Measurements from ENCODE around the gene DGCR2.
A peak's percentile ranks its signal among the peaks of the same experiment; 100 is the strongest.
"Not testable (repeated sequence)": the region's sequence is repeated elsewhere in the genome, so short reads cannot be mapped to it uniquely, and the experiment has no call there.

The DGCR2 gene

DNA sequence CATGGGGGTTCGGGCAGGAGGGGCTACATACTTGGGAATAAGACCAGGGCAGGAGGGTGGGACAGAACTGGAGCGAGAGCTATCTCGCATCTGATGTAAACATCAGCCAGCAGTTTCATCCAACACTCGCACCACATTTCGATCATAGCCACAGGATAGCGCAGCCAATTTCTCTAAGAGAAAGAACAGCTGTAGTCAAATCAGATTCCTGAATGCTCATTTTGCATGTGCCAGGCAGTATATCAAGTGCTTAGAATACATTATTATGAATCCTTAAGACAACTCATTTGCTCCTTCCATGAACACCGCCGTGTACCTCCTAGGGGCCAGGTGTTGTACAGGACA lies 14.5 kb downstream of the DGCR2 start:
- DNase-seq, result no peak

DNA sequence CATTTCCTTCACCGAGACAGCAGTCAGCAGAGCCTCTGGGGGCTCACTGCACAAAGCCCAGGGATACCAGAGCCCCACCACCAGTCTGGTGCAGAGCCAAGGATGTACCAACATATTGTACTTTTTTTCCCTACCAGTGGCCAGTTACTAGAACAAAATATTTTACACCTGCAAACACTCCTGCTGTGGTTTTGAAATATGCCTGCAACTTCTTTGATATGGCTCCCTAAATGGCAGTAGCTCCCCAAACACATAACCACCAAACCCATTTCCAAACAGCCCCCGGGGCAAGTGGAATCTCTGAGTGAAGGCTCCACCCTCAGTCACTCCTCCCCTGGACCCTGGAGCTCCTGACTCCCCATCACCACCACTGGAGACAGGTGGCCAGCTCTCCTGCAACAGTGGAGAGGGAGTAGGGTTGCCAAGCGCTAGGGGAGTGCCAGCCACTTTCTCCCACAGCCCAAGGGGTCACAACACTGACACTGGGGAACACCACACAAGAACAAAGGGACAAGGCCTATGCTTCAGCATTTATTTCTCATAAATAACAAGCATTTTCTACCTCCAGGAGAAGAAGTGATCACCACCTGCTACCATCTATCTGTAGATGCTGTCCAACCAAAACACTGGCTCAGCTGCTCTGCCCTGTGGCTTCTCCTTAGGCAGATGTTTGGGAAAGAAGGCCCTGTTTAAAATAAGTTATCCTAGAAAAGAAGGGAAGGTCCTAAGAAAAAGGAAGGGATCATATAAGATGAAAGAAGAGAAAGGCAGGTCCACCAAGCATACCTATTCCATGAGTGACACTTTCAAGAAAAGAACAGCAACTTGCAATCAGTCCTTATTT lies 15.1 kb downstream of the DGCR2 start:
- DNase-seq, result no peak

DNA sequence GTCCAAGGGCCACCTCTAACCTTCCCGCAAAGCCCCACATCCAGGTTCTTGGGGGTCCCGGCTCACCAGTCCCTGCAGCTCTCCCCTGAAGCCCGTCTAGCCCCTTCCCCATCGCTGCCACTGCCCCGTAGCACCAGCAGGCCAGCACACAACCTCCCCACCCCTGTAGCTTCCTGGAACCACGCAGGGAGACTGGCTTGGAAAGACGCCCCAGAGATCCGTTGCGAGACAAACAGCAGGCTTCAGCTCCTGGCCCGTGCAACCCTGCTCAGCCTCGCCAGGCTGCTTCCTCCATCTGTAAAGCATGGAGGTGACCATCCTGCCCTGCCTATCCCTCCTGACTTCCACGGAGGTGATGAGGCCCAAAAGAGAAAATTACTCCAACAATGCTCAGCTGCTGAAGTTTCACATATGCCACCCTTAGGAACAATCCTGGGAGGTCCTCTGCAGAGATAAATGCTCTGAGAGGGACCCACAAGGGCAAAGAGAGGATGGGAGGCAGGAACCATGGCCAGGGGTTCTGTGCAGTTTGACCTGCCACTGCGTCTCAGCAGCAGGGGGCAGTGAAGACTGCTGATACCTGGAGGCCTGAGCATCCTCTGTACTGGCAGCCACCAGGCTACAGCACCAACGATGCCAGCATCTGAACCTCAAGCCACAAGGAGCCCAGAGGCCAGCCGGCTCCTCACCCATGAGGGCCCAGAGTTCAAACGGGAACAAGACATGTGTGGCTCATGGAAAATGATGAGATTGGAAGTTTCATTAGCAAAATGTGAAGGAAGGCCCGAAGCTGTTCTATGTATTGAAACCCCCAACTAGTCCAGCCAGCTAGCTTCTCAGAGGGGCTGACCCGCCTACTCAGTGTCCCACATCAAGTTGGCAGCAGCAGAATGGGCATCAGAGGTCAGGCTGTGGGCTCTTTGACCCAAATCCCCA lies 16.1 kb downstream of the DGCR2 start:
- DNase-seq, result peak; percentile 47

DNA sequence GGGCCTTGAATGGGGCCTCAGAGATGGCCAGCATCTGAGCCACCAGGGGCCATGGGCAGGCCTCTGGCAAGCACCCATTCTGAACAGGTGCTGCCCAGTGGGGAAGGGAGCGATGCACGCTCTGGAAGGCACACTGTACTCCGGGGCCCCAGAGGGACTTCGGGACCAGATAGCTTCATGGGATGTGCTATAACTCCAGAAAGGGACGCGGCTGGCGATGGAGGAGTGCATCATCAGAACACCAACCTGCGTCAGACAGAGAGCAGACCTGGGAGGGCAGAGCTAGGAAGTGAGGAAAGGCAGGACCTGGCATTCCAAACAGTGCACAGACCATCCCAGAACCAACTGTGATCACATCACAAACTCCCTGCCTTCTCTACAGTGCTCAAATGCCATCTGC lies 16.8 kb downstream of the DGCR2 start:
- DNase-seq, result no peak

DNA sequence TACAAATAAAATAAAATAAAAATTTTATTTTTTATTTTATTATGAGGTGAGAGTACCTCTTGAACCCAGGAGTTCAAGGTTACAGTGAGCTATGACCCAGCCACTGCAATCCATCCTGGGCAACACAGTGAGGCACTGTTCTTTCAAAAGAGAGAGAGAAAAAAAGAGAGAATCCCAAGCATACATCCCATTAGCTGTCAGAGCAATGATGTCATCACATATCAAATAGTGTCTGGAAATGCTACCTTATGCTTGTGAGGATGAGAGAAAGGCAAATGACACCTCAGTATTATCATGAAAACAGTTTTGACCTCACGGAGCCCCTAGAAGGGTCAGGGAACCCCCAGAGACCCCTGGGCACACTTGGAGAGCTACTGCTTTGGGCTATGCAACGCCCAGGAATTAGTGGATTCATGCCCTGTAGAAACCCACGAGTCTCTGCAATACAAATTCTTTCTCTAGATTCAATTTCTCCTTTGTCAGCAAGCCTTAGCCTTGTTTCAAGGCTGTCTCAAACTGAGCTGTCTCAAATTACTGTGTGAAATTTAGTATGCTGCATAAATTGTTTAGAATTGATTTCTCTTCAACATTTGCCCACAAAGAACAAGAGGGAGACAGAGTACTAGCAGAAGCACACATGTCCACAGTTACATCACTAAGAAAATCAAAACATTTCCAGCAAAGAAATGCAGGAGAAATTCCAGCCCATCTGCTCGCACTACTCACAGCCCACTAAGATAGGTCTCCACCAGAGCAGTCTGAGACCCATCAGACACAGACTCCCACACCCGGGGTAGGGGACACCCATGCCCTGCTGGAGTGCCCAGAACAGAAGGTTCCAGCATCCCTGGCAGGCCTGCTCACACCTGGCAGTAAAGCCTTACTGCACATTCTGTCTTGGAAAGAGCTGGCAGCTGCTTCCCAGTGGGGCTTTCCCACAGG lies 18.1 kb downstream of the DGCR2 start:
- DNase-seq, result no peak

DNA sequence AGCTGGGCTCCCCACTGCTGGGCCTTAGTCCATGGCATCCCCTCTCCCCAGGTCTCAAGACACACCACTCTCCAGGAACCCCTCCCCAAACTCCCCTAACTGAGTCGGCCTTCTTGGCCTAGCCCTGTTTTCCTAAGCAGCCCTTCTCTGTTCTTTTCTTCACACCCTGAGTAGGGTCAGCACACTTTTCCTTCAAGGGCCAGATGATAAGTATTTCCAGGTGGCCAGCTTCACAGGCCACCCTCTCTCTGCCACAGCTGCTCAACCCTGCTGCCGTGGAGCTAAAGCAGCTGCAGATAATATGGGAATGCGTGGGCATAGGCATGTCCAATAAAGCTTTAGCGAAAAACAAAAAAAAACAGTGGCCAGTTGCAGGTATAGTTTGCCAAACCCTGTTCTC lies 24.1 kb downstream of the DGCR2 start:
- no peak for DNase-seq

DNA sequence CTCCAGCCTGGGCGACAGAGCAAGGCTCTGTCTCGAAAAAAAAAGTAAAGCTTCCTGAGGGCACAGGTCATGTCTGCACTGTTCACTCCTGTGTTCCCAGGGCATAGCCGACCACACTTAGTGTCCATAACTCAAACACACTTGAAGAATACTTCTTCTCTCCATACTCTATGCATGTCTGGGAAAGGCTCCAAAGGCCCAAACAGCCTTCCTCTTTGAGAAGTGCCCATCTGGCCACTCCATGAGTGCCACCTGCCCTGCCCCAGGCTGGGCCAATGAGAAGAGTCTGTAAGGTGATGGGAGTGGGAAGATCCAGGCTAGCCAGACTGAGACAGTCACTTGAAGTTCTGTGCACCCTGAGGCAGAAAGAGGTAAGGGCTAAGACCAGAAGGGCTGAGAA lies 24.7 kb downstream of the DGCR2 start:
- no peak for DNase-seq

DNA sequence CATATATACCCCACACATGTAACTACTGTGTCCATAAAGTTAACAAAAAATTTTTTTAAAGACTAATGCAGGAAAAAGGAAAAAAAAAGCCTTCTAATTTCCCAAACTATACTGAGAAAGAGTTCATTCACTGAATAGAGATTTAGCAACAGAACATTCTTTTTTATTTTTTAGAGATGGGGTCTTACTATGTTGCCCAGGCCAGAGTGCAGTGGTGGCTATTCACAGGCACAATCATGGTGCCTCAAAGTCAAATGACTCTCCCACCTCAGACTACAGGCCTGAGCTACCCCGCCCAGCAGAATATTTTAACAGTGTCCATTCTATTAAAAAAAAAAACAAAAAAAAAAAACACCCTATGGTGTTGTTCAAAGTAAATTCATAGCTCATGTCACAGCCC lies 25.7 kb downstream of the DGCR2 start:
- DNase-seq, result no peak

DNA sequence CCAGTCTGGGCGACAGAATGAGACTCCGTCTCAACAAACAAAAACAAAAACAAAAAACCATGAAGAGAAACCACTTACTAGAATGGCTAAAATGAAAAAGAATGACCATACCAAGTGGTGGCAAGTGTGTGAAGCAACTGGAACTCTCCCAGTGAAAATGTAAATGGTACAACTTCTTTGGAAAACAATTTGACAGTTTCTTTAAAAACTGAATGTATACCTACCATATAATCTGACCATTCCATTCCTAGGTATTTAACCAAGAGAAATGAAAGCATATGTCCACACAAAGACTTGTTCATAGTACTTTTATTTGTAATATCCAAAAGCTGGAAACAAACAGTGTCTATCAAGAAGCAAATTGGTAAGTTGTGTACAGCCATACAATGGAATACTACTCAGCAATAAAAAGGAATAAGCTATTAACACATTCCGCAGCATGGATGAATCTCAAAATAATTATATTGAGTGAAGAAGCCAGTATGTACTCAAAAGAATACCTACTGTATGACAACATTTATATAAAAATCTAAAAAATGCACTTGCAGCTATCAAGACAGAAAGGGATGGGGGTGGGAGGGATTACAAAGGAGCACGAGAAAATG lies 27.7 kb downstream of the DGCR2 start:
- no peak for DNase-seq

DNA sequence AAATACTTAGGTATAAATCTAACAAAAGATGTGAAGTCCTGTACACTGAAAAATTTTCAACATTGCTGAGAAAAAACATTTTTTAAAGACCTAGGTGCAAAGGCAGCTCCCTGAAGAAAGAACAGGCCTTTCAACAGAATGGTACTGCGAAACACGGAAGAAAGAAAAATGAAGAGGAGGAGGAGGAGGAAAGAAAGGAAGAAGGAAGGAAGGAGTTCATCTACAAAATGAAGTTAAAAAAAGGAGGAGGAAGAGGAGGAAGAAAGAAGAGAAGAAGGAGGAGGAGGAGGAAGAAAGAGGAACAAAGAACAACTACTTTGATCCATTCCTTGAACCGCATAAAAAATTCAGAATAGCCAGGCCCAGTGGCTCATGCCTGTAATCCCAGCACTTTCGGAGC lies 29.5 kb downstream of the DGCR2 start:
- DNase-seq, result no peak

DNA sequence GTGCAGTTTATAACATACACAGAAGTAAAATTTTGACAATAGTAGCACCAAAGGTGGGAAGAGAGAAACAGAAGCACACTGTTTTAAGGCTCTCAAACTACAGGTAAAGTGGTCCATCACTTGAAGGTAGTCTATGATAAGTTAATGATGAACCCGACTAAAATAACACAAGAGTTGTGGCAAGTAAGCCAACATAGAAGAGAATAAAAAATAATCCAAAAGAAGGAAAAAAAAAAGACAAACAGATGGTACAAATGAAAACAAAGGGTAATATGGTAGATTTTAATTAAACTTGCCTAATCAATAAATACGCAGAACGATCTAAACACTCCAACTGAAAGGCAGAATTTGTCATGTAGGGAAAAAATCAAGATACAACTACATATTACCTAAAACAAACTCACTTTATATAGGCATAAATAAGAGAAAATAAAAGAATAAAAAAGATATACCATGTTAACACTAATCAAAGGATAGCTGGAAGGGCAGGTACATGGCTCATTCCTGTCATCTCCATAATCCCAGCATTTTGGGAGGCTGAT lies 31.6 kb downstream of the DGCR2 start:
- DNase-seq, result no peak

DNA sequence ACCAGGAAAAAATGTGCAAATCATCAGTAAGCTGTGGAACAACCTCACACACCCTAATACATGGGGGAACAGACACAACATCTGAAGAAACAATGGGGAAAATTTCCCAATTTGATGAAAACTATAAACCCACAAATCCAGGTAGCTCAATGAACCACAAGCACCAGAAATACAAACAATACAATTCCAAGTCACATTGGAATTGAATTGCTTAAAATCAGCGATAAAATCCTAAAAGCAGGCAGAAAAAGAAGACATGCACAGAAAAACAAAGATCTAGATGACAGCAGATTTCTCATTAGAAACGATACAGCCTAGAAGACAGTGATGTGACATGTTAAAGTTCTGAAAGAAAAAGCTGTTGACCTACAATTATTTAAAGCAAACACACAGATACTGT lies 32.0 kb downstream of the DGCR2 start:
- no peak for DNase-seq

DNA sequence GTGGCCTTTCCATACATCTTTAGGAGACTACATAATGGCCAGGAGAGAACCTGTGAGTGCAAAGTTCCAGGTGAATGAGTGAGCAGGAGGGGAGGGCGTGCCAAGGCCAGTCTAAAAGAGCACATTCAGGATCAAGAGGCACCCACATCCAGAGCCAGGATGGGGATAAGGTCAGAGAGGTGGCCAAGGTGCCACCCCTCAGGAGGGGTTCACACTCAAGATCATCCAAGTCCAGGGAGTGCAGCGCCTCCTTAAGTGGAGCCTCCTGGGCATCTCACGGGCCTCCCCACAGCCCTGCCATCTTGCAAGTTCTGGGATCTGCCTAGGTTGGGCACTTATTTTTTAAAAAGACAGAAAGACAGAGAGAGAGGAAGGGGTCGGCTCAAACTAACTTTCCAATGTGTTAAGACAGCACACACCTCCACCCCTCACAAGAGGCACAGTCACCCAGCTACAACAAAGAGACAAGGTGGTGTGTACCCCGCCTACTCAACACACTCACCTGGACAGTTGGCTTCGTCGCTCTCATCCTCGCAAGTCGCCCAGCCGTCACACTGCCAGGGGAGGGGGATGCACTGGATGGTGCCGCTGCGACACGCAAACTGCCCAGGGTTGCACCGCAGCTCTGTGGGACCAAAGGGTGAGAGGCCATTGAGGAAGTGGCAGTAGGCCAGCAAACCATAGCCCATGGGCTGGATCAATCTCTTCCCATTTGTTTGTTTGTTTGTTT lies 33.2 kb downstream of the DGCR2 start:
- DNase-seq, result no peak

DNA sequence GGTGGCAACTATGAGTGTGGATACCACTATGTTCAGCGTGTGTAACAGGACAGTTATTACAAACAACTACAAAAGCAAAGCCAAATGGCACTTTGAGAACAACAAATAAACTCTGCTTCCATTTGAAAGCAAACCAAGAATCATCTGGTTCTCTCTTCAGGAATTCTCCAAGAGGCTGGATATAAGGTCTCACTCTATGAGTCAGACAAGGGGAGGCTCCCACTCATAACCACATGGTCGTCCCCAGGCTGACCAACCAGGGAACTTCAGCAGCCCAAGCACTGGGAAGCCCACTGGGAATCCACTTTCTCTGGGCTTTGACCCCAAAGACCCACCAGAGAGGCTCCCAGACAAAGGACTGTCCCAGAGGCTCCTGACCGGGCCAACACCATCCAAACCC lies 35.3 kb downstream of the DGCR2 start:
- DNase-seq, result no peak

DNA sequence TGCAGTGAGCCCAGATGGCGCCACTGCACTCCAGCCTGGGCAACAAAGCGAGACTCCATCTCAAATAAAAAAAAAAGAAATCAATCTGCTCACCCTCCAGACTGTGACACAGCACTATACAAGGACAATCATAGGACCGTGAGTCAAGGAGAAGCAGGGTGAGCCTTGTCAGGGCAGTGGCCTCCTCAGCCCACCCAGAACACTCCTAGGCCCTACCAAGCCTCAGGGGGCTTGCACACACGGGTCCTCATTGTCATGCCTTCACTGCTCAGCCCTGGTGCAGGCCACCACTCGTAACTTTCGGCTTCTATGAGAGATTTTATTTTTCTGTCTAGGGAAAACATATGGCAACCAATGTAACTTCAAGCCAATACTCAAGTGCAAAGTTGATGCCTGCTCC lies 35.8 kb downstream of the DGCR2 start:
- DNase-seq, result no peak

DNA sequence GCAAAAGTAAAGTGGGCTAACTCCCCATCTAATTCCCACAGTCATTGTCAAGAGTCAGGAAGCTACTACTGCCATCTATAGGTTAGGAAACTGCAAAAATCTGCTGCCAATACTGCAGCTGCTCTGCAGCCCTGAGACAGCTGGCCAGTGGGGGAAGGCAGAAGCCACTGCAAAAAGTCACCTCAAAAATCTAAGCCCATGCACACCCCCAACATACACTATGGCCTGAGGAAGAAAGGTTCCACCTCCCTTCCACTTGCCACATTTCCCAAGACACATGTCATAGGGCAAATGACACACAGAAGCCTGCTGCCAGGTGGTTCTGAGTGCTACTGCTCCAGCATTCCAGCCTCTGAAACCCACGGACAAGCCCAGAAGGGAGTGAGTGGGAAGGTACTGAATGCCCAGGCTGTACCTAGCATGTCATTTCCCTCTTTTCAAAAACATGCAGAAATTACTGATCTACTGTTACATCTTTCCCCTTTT lies 36.9 kb downstream of the DGCR2 start:
- DNase-seq, result peak; percentile 21

DNA sequence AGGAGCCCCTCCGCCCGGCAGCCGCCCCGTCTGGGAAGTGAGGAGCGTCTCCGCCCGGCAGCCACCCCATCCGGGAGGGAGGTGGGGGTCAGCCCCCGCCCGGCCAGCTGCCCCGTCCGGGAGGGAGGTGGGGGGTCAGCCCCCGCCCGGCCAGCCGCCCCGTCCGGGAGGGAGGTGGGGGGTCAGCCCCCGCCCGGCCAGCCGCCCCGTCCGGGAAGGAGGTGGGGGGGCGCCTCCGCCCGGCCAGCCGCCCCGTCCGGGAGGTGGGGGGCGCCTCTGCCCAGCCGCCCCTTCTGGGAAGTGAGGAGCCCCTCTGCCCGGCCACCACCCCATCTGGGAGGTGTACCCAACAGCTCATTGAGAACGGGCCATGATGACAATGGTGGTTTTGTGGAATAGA lies 37.6 kb downstream of the DGCR2 start:
- DNase-seq, result not testable (repeated sequence)

DNA sequence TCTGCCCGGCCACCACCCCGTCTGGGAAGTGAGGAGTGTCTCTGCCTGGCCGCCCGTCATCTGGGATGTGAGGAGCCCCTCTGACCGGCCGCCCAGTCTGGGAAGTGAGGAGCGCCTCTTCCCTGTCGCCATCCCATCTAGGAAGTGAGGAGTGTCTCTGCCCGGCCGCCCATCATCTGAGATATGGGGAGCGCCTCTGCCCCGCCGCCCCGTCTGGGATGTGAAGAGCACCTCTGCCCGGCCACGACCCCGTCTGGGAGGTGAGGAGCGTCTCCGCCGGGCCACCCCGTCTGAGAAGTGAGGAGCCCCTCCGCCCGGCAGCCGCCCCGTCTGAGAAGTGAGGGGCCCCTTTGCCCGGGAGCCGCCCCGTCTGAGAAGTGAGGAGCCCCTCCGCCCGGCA lies 38.1 kb downstream of the DGCR2 start:
- DNase-seq, result not testable (repeated sequence)

DNA sequence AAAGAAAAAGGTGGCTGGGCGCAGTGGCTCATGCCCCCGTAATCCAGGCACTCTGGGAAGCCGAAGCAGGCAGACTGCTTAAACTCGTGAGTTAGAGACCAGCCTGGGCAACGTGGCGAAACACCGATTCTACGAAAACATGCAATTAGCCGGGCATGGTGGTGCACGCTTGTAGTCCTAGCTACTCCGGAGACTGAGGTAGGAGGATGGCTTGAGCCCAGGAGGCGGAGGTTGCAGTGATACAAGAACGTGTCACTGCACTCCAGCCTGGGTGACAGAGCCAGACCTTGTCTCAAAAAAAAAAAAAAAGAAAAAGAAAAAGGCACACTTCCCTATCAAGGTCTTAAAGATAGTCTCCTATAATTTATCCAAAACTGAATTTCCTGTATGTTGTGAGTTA lies 39.4 kb downstream of the DGCR2 start:
- no peak for DNase-seq

DNA sequence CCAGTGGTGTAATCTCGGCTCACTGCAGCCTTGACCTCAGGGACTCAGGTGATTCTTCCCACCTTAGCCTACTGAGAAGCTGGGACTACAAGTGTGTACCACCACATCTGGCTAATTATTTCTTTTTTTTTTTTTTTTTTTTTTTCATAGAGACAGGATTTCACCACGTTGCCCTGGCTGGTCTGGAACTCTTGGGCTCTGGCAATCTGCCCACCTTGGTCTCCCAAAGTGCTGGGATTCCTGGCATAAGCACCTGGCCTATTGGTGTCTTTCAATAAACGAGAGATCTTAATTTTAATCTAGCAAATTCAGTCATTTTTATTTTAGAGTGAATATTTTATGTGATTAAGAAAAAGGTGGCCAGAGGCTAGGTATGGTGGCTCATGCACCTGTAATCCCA lies 40.1 kb downstream of the DGCR2 start:
- DNase-seq, result no peak

DNA sequence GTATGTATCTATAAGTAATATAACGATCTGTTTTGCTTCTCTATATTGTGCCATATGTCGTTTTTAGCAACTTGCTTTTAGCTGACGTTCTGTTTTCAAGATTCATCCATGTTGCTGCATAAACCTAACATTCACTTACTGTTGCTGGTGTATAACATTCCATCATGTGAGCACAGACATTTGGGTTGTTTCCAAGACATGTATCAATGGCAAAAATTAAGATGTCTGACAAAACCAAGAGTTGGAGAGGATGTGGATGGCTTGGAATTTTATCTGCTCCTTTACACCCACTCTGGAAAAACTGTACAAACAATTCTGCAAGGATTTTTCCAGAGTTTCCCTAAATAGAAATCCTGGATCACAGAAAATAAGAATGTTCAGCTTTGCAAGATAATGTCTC lies 40.9 kb downstream of the DGCR2 start:
- DNase-seq, result no peak
